ENCODE measurements around the gene RYR1.

DNA sequence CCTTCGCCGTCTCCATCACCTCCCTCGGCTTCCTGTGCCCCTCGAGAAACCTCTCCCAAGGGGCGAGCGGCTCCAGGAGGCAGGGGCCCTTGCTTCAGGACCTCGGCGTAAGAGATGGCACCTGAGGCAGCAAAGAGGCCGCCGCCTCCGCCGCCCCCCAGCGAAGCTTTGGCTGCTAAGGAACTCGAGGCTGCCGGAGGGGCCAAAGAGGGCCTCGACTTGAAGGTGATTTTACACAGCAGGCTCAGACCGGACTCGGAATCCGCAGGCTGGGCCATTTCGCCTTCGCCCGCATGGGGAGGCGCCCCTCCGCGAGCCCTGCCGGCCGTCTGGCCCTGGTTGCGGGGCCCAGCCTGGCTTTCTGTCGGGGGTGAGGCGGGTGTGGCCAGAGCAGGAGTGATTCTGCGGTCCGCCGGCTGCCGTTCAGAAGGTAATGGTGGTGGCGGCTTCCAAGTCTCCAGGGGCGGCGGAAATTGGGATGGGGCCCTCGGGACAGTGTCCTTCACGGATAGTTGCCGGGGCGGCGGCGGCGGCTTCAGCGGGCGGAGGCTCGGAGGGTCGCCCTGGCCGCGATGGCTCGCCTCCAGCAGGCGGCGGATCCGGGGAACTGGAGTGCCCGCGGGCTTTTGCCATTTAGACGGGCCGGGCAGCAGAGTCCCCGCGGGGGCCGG, 47.1 kb upstream of the RYR1 start:
- TF ChIP-seq, protein P1, sequence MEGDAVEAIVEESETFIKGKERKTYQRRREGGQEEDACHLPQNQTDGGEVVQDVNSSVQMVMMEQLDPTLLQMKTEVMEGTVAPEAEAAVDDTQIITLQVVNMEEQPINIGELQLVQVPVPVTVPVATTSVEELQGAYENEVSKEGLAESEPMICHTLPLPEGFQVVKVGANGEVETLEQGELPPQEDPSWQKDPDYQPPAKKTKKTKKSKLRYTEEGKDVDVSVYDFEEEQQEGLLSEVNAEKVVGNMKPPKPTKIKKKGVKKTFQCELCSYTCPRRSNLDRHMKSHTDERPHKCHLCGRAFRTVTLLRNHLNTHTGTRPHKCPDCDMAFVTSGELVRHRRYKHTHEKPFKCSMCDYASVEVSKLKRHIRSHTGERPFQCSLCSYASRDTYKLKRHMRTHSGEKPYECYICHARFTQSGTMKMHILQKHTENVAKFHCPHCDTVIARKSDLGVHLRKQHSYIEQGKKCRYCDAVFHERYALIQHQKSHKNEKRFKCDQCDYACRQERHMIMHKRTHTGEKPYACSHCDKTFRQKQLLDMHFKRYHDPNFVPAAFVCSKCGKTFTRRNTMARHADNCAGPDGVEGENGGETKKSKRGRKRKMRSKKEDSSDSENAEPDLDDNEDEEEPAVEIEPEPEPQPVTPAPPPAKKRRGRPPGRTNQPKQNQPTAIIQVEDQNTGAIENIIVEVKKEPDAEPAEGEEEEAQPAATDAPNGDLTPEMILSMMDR (conservative IDR thresholded peaks at IDR 0.05; ENCODE audit: low read depth, low read length) = no peak
- TF ChIP-seq EZH2 (IDR thresholded peaks at IDR 0.05; ENCODE audit: low read length, unreplicated experiment) = no peak

Data from PC-3 (cell line).